Measurements from ENCODE around the gene TXNDC17. TPM values are rescaled to one million over a fixed set of nuclear protein-coding genes. Genes with fewer than 3 reads are reported as not detected.
A peak's percentile ranks its signal among the peaks of the same experiment; 100 is the strongest.

Gene TXNDC17
- total RNA-seq, 6 experiments from 2014 or later: 115 to 154 (median 139) TPM

GRCh38 chr17:6627019-6627418, 13.8 kb upstream of the TXNDC17 start:
- peak overlapping the region; percentile 49 for H3K4me3 Mint-ChIP-seq
- peak overlapping the region; percentile 68 for H3K27ac Mint-ChIP-seq
- DNase-seq: peak; percentile 30
- H3K36me3 Mint-ChIP-seq (ENCODE audit: low read depth): peaks cover 40% of the 10 kb centered on the region
- no peaks in the 10 kb centered on the region for H3K9me3 Mint-ChIP-seq
- no peaks in the 10 kb centered on the region; the same call in 1 of the 2 replicates for H3K27me3 Mint-ChIP-seq (ENCODE audit: insufficient read depth)
- TF ChIP-seq CTCF (IDR thresholded peaks at IDR 0.05): no peak
- H3K4me1 Mint-ChIP-seq (ENCODE audit: low read depth): peaks cover 42% of the 10 kb centered on the region

- no peak for TF ChIP-seq CTCF (IDR thresholded peaks at IDR 0.05)
- H3K9me3 Mint-ChIP-seq: no peaks in the 10 kb centered on the region
- H3K4me1 Mint-ChIP-seq (ENCODE audit: low read depth): peaks cover 24% of the 10 kb centered on the region
- no peak for DNase-seq
- no peak overlapping the region for H3K27ac Mint-ChIP-seq
- H3K27me3 Mint-ChIP-seq (ENCODE audit: insufficient read depth): no peaks in the 10 kb centered on the region; the same call in 1 of the 2 replicates
- peaks cover 64% of the 10 kb centered on the region for H3K36me3 Mint-ChIP-seq (ENCODE audit: low read depth)
- H3K4me3 Mint-ChIP-seq: no peak overlapping the region
These were observed 10.5 kb upstream of the TXNDC17 start for GRCh38 chr17:6630390-6630789.

GRCh38 chr17:6632530-6632929, 8.3 kb upstream of the TXNDC17 start:
- Mint-ChIP-seq H3K4me1 (ENCODE audit: low read depth) (peaks cover 9% of the 10 kb centered on the region), H3K4me3 (no peak overlapping the region), H3K27me3 (ENCODE audit: insufficient read depth) (no peaks in the 10 kb centered on the region; the same call in 1 of the 2 replicates), H3K27ac (no peak overlapping the region), H3K9me3 (no peaks in the 10 kb centered on the region), H3K36me3 (ENCODE audit: low read depth) (peaks cover 57% of the 10 kb centered on the region)
- no peak for DNase-seq
- TF ChIP-seq CTCF (IDR thresholded peaks at IDR 0.05): no peak

- no peak for DNase-seq
- no peak overlapping the region; the same call in 1 of the 2 replicates for H3K27ac Mint-ChIP-seq
- no peaks in the 10 kb centered on the region; the same call in 1 of the 2 replicates for H3K27me3 Mint-ChIP-seq (ENCODE audit: insufficient read depth)
- no peaks in the 10 kb centered on the region for H3K9me3 Mint-ChIP-seq
- TF ChIP-seq CTCF (IDR thresholded peaks at IDR 0.05): no peak
- peaks cover 51% of the 10 kb centered on the region for H3K36me3 Mint-ChIP-seq (ENCODE audit: low read depth)
- H3K4me3 Mint-ChIP-seq: no peak overlapping the region
- peaks cover 1% of the 10 kb centered on the region for H3K4me1 Mint-ChIP-seq (ENCODE audit: low read depth)
These were observed 7.6 kb upstream of the TXNDC17 start for GRCh38 chr17:6633263-6633662.

GRCh38 chr17:6636105-6636504, 4.8 kb upstream of the TXNDC17 start:
- Mint-ChIP-seq H3K9me3 (no peaks in the 10 kb centered on the region), H3K4me1 (ENCODE audit: low read depth) (peaks cover 10% of the 10 kb centered on the region), H3K36me3 (ENCODE audit: low read depth) (peaks cover 36% of the 10 kb centered on the region), H3K4me3 (no peak overlapping the region), H3K27me3 (ENCODE audit: insufficient read depth) (peaks cover 5% of the 10 kb centered on the region), H3K27ac (no peak overlapping the region)
- TF ChIP-seq CTCF (IDR thresholded peaks at IDR 0.05): no peak
- no peak for DNase-seq

Data from HFFc6 (cell line).